Kidney epithelial cell (primary cell): ENCODE measurements around the gene TMEM185B. TPM values are rescaled to one million over a fixed set of nuclear protein-coding genes. Genes with fewer than 3 reads are reported as not detected.

Experiments used
- DNase-seq: peaks from one replicate; pipeline ENCODE4 v3.0.0-alpha.2; 2010; ENCODE audit warnings: low read depth
- H3K27me3 ChIP-seq: 2 replicates; pipeline ENCODE4 v1.6.0; 2011; ENCODE audit warnings: low read length; ENCODE audit not compliant: control insufficient read depth, insufficient read depth
- H3K36me3 ChIP-seq: 2 replicates; pipeline ENCODE4 v1.5.1; 2011; ENCODE audit warnings: low read length; ENCODE audit not compliant: control insufficient read depth, insufficient read depth
- H3K4me3 ChIP-seq: 2 replicates; pipeline ENCODE4 v1.5.1; 2011; ENCODE audit warnings: low read depth, mild to moderate bottlenecking, control low read depth, low read length
- CTCF ChIP-seq: IDR thresholded peaks from 2 replicates; pipeline ENCODE4 v1.5.1; 2011; ENCODE audit warnings: mild to moderate bottlenecking, moderate library complexity, low read length, control low read depth, inconsistent platforms; ENCODE audit not compliant: insufficient read depth, poor library complexity, severe bottlenecking
- total RNA-seq: library from RNA; depleted of rRNA; stranded (reverse); fragments of >200 nt; gene quantifications from 2 replicates; pipeline ENCODE4 v1.2.3, GENCODE V29; 2015

TMEM185B gene
- total RNA-seq, 1 donor from 2014 or later, result 45.2 TPM

- no peak for TF ChIP-seq CTCF
- H3K4me3 ChIP-seq, result no peak overlapping the region
- DNase-seq, result no peak
- H3K27me3 ChIP-seq, result no peaks in the 10 kb centered on the region
- H3K36me3 ChIP-seq, result no peaks in the 10 kb centered on the region
Measured at GRCh38 chr2:120210270-120210693, 12.9 kb downstream of the TMEM185B start.

- H3K36me3 ChIP-seq, result no peaks in the 10 kb centered on the region
- no peaks in the 10 kb centered on the region for H3K27me3 ChIP-seq
- no peak overlapping the region for H3K4me3 ChIP-seq
- no peak for DNase-seq
- TF ChIP-seq CTCF, result no peak
Measured at GRCh38 chr2:120209427-120210269, 13.6 kb downstream of the TMEM185B start.

GRCh38 chr2:120208381-120209353 is 14.5 kb downstream of the TMEM185B start:
- no peak overlapping the region for H3K4me3 ChIP-seq
- TF ChIP-seq CTCF, result no peak
- H3K36me3 ChIP-seq, result no peaks in the 10 kb centered on the region
- H3K27me3 ChIP-seq, result peaks cover 2% of the 10 kb centered on the region
- no peak for DNase-seq

- H3K27me3 ChIP-seq, result peaks cover 2% of the 10 kb centered on the region
- no peak overlapping the region for H3K4me3 ChIP-seq
- TF ChIP-seq CTCF, result peak; percentile 16
- no peak for DNase-seq
- H3K36me3 ChIP-seq, result no peaks in the 10 kb centered on the region
Measured at GRCh38 chr2:120206022-120206581, 17.1 kb downstream of the TMEM185B start.

- DNase-seq, result no peak
- no peak for TF ChIP-seq CTCF
- Histone ChIP-seq H3K4me3 (no peak overlapping the region), H3K36me3 (no peaks in the 10 kb centered on the region), H3K27me3 (peaks cover 2% of the 10 kb centered on the region)
Measured at GRCh38 chr2:120204945-120205670, 18.1 kb downstream of the TMEM185B start.
